Ascending aorta (tissue), 2 donors: ENCODE data around the gene PARD3B. TPM values are rescaled to one million over a fixed set of nuclear protein-coding genes. Genes with fewer than 3 reads are reported as not detected.

ENCODE experiments used
- DNase-seq, 2 donors: peaks; one replicate each; pipeline ENCODE4 v3.0.0-alpha.2; 2019; ENCODE audit warnings: low spot score in 2 of 2
- H3K27ac ChIP-seq, 2 donors: fragments of 200-600 bp; sonication (generic); one replicate each; pipeline ENCODE4 v1.5.1; 2016 to 2017; ENCODE audit warnings: mild to moderate bottlenecking in 1 of 2
- H3K27me3 ChIP-seq: fragments of 200-600 bp; sonication (generic); one replicate; pipeline ENCODE4 v1.5.1; 2017
- H3K36me3 ChIP-seq, 2 donors: fragments of 200-600 bp; sonication (generic); one replicate each; pipeline ENCODE4 v1.5.1; 2016
- H3K4me1 ChIP-seq, 2 donors: fragments of 200-600 bp; sonication (generic); one replicate each; pipeline ENCODE4 v1.5.1; 2016 to 2017; ENCODE audit warnings: mild to moderate bottlenecking in 1 of 2
- H3K4me3 ChIP-seq, 2 donors: fragments of 200-600 bp; sonication (generic); one replicate each; pipeline ENCODE4 v1.5.1; 2016 to 2017; ENCODE audit warnings: mild to moderate bottlenecking in 1 of 2
- H3K9me3 ChIP-seq, 2 donors: fragments of 200-600 bp; sonication (generic); one replicate each; pipeline ENCODE4 v1.5.1; 2016
- intact Hi-C: fragments of 100-400 bp; cut with DNase I; formaldehyde crosslinking; loops from one replicate; pipeline ENCODE4 v1.15.1; 2023
- total RNA-seq: library from RNA; depleted of rRNA; stranded (reverse); fragments of >200 nt; gene quantifications from one replicate; pipeline ENCODE4 v1.1.0, GENCODE V29; 2016
- TF ChIP-seq, protein P1 (sequence below), 3 experiments: fragments of 200-600 bp in 2 of 3; fragments of 450-650 bp in 1 of 3; sonication (generic) in 2 of 3; IDR thresholded peaks; one replicate each; pipeline ENCODE4 v1.5.1; 2016 to 2019; ENCODE audit warnings: antibody characterized with exemption in 3 of 3, mild to moderate bottlenecking in 1 of 3, moderate library complexity in 1 of 3

PARD3B gene
- total RNA-seq, 1 donor from 2014 or later: 9.5 TPM

DNA sequence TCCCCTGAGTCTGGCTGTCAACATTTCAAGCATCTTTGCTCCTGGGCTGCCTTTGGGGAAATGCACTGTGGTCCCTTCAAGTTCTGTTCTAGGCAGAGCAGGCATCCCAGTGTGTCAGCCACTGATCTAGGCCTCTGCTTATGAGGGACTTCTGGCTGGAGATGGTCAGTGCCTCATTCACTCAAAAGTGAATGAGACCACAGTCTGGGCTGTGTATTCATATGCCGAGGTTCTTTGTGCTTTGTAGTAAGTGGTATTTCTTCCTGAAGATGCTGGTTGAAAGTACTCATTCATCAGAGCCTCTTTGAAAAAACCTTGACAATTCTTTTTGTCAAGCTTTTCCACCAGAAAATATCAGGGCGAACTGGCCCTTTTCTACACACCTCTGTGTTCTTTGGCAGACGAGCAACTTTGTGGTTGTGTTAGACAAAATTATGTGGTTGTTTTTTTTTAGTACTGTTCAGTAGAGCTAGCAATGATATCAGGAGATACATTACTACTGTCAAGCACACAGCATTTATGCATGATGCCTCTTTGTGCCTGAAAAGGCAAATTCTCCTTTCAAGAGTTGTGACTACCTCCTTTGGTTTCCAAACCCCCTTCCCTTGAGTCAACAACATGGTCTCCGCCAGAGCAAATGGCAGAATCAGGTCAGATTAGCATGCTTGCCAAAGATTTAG is 626.1 kb downstream of the PARD3B start:
- Histone ChIP-seq H3K27ac (no peak overlapping the region), H3K27me3 (no peaks in the 10 kb centered on the region), H3K36me3 (no peaks in the 10 kb centered on the region), H3K9me3 (no peaks in the 10 kb centered on the region), H3K4me3 (no peak overlapping the region), H3K4me1 (peaks cover 0 to 2% of the 10 kb centered on the region in 2 donors)
- TF ChIP-seq, protein P1, sequence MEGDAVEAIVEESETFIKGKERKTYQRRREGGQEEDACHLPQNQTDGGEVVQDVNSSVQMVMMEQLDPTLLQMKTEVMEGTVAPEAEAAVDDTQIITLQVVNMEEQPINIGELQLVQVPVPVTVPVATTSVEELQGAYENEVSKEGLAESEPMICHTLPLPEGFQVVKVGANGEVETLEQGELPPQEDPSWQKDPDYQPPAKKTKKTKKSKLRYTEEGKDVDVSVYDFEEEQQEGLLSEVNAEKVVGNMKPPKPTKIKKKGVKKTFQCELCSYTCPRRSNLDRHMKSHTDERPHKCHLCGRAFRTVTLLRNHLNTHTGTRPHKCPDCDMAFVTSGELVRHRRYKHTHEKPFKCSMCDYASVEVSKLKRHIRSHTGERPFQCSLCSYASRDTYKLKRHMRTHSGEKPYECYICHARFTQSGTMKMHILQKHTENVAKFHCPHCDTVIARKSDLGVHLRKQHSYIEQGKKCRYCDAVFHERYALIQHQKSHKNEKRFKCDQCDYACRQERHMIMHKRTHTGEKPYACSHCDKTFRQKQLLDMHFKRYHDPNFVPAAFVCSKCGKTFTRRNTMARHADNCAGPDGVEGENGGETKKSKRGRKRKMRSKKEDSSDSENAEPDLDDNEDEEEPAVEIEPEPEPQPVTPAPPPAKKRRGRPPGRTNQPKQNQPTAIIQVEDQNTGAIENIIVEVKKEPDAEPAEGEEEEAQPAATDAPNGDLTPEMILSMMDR (IDR thresholded peaks at IDR 0.05): no peak
- intact Hi-C loops: no loop called here
- DNase-seq: no peak

DNA sequence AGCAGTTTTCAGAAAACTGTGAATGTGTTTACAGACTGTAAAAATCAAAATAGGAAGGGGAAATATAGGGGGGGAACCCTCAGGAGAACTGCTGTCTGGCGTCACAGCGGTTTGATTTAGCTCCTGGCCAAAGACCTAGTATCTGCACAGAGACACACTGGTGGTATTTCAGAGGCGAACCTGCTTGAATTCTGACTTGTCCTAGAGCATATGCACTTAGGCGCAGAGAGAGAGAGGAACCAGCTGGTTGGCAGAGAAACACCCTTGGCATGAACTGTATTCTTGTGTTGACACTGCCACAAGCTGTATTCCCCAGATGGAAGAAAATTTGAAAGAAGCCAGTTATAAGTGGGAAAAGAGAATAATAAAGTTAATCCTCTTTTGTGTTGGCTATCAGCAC is 630.6 kb downstream of the PARD3B start:
- Histone ChIP-seq H3K4me3 (no peak overlapping the region), H3K36me3 (no peaks in the 10 kb centered on the region), H3K4me1 (peaks cover 0 to 2% of the 10 kb centered on the region in 2 donors), H3K9me3 (no peaks in the 10 kb centered on the region), H3K27me3 (no peaks in the 10 kb centered on the region), H3K27ac (no peak overlapping the region)
- TF ChIP-seq, protein P1 (IDR thresholded peaks at IDR 0.05): no peak
- intact Hi-C loops: no loop called here
- no peak for DNase-seq

DNA sequence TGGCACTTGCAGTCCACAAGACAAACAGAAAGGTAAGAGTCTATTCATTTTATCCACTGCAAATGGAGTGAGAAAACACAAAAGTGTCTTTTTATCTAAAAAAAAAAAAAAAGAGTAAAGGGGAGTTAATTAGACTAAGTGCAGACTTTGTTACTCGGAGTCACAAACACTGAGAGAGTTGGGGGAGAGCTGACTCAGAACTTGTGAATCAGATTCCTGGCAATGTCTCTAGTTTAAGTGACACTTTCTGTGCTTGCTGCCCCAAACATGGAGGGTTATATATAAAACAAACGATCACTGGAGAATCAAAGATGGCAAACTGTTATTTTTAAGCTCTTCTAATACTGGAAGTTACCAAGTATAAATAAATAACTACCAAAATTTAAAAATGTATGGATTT is 631.3 kb downstream of the PARD3B start:
- TF ChIP-seq, protein P1 (IDR thresholded peaks at IDR 0.05): no peak
- H3K27ac ChIP-seq: no peak overlapping the region
- H3K36me3 ChIP-seq: no peaks in the 10 kb centered on the region
- no peak overlapping the region for H3K4me3 ChIP-seq
- no peaks in the 10 kb centered on the region for H3K27me3 ChIP-seq
- intact Hi-C loops: no loop called here
- H3K4me1 ChIP-seq: peaks cover 0 to 2% of the 10 kb centered on the region in 2 donors
- DNase-seq: no peak
- no peaks in the 10 kb centered on the region for H3K9me3 ChIP-seq

DNA sequence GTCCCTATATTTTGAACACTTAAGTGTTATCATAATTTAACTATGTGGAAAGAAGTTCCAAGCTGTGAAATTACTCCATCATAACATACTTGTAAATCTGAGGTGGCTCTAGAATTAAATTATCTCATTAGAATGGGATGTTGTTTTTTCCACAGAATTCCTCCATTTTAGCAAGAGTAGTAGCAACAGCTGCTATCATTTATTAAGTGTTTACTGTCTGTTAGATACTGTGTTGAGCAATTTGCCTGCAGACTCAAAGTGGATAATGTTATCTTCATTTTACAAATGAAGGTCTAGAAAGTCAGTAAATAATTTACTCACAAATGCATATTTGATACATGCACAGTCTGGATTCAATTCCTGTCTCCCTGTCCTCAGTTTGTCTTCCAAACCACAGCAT is 632.3 kb downstream of the PARD3B start:
- Histone ChIP-seq H3K4me3 (no peak overlapping the region), H3K27me3 (no peaks in the 10 kb centered on the region), H3K27ac (no peak overlapping the region), H3K4me1 (peaks cover 0 to 2% of the 10 kb centered on the region in 2 donors), H3K36me3 (no peaks in the 10 kb centered on the region), H3K9me3 (no peaks in the 10 kb centered on the region)
- TF ChIP-seq, protein P1 (IDR thresholded peaks at IDR 0.05): no peak
- intact Hi-C loops: no loop called here
- no peak for DNase-seq

DNA sequence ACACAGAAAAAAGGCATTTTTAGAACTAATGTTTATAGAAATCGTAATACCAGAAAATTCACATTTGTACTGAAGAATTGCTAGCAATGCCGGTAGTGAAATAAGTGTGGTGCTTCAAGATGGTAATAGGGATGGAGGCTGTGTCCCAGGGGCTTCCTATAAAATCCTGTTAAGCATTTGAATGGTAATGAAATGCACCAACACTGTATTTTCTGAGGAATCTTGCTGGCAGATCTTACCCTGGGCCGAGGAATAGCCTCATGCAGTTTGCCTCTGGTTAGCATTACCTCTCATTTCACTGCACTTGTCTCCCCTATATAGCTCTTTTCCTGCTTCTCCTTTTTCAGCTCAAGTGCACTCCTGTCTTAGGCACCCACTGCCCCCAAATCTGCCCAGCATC is 635.5 kb downstream of the PARD3B start:
- Histone ChIP-seq H3K9me3 (no peaks in the 10 kb centered on the region), H3K27ac (no peak overlapping the region), H3K4me1 (peaks cover 0 to 2% of the 10 kb centered on the region in 2 donors), H3K36me3 (peaks cover 0 to 5% of the 10 kb centered on the region in 2 donors), H3K4me3 (no peak overlapping the region), H3K27me3 (no peaks in the 10 kb centered on the region)
- DNase-seq: no peak
- TF ChIP-seq, protein P1 (IDR thresholded peaks at IDR 0.05): no peak
- intact Hi-C loops: no loop called here
